ENCODE results near the gene GOLGA6C.

DNA sequence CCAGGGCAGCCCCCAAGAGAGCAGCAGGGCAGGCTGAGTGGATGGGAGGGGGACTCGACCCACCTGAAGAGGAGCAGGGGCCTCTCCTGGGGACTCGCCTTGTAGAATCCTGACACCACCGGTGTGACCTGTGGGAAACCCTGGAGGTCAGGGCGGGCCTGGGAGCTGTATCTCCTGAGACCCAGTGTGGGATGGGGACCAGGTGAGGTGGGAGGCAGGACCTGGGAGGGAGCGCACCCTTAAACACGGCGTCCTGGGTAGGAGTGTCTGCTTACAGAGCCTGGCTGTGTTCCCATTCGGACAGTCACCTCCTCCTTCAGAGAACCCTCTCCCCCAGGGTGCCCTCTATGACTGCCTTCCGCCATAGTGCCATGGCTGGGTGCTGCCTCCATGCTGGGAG, 29.3 kb upstream of the GOLGA6C start:
- TF ChIP-seq, protein P1, sequence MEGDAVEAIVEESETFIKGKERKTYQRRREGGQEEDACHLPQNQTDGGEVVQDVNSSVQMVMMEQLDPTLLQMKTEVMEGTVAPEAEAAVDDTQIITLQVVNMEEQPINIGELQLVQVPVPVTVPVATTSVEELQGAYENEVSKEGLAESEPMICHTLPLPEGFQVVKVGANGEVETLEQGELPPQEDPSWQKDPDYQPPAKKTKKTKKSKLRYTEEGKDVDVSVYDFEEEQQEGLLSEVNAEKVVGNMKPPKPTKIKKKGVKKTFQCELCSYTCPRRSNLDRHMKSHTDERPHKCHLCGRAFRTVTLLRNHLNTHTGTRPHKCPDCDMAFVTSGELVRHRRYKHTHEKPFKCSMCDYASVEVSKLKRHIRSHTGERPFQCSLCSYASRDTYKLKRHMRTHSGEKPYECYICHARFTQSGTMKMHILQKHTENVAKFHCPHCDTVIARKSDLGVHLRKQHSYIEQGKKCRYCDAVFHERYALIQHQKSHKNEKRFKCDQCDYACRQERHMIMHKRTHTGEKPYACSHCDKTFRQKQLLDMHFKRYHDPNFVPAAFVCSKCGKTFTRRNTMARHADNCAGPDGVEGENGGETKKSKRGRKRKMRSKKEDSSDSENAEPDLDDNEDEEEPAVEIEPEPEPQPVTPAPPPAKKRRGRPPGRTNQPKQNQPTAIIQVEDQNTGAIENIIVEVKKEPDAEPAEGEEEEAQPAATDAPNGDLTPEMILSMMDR (conservative IDR thresholded peaks at IDR 0.05) = no peak
- TF ChIP-seq ZFX (IDR thresholded peaks at IDR 0.05) = no peak
